K562 (cell line): ENCODE data around the gene ARHGEF4. TPM values are rescaled to one million over a fixed set of nuclear protein-coding genes. Genes with fewer than 3 reads are reported as not detected.

ENCODE experiments used
- ATAC-seq: fragments of 200-7000 bp; cut with Tn5 transposase; 3 replicates; pipeline ENCODE4 v1.9.1; 2020; ENCODE audit warnings: moderate library complexity
- BruUV-seq: library from RNA; stranded (reverse); fragments of 400-500 nt; replicated peaks from 2 replicates; lab custom pipeline; 2021; lab: Mats Ljungman, UMichigan
- CTCF ChIA-PET: fragments of 300-600 bp; formaldehyde crosslinking; extraction: SDS; loops from one replicate; lab custom pipeline; 2021; ENCODE audit warnings: low intra/inter-chr PET ratio; lab: Yijun Ruan, JAX
- POLR2A ChIA-PET: fragments of 300-600, 350-650 bp; sonication (Branson Sonifier 250); formaldehyde crosslinking; extraction: SDS; loops from one replicate; lab custom pipeline; 2021; ENCODE audit warnings: antibody characterized with exemption, inconsistent platforms; lab: Yijun Ruan, JAX
- DNase-seq, 4 experiments: peaks; one replicate each; pipeline versions ENCODE4 v3.0.0 to v3.0.0-alpha.2; 2011 to 2018; ENCODE audit warnings: low spot score in 3 of 4, mixed read lengths in 3 of 4; ENCODE audit errors: extremely low read depth in 1 of 4
- FAIRE-seq: peaks from 2 replicates; lab custom pipeline; 2011; peaks lifted over from hg19 to GRCh38; lab: Jason Lieb, UNC
- H2AFZ ChIP-seq: 2 replicates; pipeline ENCODE4 v1.6.0; 2011; ENCODE audit warnings: low read depth, low read length, control low read depth, inconsistent platforms
- H3K27ac ChIP-seq: fragments of 200-600 bp; 3 replicates; pipeline ENCODE4 v1.8.0; 2011; ENCODE audit warnings: low read depth, mild to moderate bottlenecking, control low read depth, inconsistent platforms, low read length, moderate library complexity, mixed read lengths; ENCODE audit errors: extremely low read depth
- H3K27me3 ChIP-seq, 2 experiments: fragments of 300-600 bp in 1 of 2; 2 replicates in 1 of 2; 3 replicates in 1 of 2; pipeline versions ENCODE4 v1.6.0 to v1.8.0; 2011; ENCODE audit warnings: inconsistent platforms in 2 of 2, low read length in 2 of 2, mild to moderate bottlenecking in 1 of 2, mixed read lengths in 1 of 2, moderate library complexity in 1 of 2; ENCODE audit not compliant: control insufficient read depth in 2 of 2, insufficient read depth in 2 of 2
- H3K36me3 ChIP-seq: fragments of 300-600 bp; 3 replicates; pipeline ENCODE4 v1.8.0; 2011; ENCODE audit warnings: mild to moderate bottlenecking, low read length, inconsistent platforms; ENCODE audit not compliant: control insufficient read depth, insufficient read depth
- H3K4me1 ChIP-seq, 2 experiments: fragments of 200-600 bp in 1 of 2; replicated peaks in 1 of 2; 2 replicates in 1 of 2; 3 replicates in 1 of 2; pipeline versions ENCODE4 v1.5.1 to v1.8.0; 2011; ENCODE audit warnings: inconsistent platforms in 2 of 2, low read length in 2 of 2, mild to moderate bottlenecking in 1 of 2, mixed read lengths in 1 of 2, moderate library complexity in 1 of 2; ENCODE audit not compliant: control insufficient read depth in 2 of 2, insufficient read depth in 2 of 2
- H3K4me2 ChIP-seq: 2 replicates; pipeline ENCODE4 v1.6.1; 2011; ENCODE audit warnings: low read length, control low read depth, inconsistent platforms, mixed read lengths; ENCODE audit not compliant: insufficient read depth
- H3K4me3 ChIP-seq: fragments of 200-600 bp; sonication (generic), shearing (Covaris generic); 2 replicates; pipeline ENCODE4 v1.5.1; 2016; ENCODE audit warnings: control low read depth, inconsistent platforms
- H3K79me2 ChIP-seq: fragments of 200-600 bp; 3 replicates; pipeline ENCODE4 v1.8.0; 2011; ENCODE audit warnings: low read length, inconsistent platforms; ENCODE audit not compliant: control insufficient read depth, insufficient read depth
- H3K9ac ChIP-seq, 2 experiments: 2 replicates each; pipeline versions ENCODE4 v1.6.0 to v1.6.1; 2011; ENCODE audit warnings: low read depth in 2 of 2, low read length in 2 of 2, control low read depth in 1 of 2, inconsistent platforms in 1 of 2, mild to moderate bottlenecking in 1 of 2, mixed read lengths in 1 of 2; ENCODE audit not compliant: insufficient read depth in 1 of 2
- H3K9me1 ChIP-seq: one replicate; pipeline ENCODE4 v1.6.0; 2011; ENCODE audit warnings: inconsistent platforms, mild to moderate bottlenecking, low read length, moderate library complexity; ENCODE audit not compliant: control insufficient read depth, insufficient read depth
- H3K9me3 ChIP-seq: replicated peaks from 2 replicates; pipeline ENCODE4 v1.5.1; 2011; ENCODE audit warnings: low read depth, low read length, inconsistent platforms; ENCODE audit not compliant: control insufficient read depth, insufficient read depth
- H4K20me1 ChIP-seq: replicated peaks from 2 replicates; pipeline ENCODE4 v1.6.1; 2011; ENCODE audit warnings: low read length, inconsistent platforms, mixed read lengths; ENCODE audit not compliant: control insufficient read depth, insufficient read depth
- E4F1 ChIP-seq: fragments of 250-450 bp; sonication (Bioruptor Pico); IDR thresholded peaks from 2 replicates; pipeline ENCODE4 v1.5.0; 2021; ENCODE audit warnings: mild to moderate bottlenecking, borderline replicate concordance
- ELF2 ChIP-seq: fragments of 250-450 bp; sonication (Bioruptor Pico); IDR thresholded peaks from 2 replicates; pipeline ENCODE4 v1.5.0; 2021; ENCODE audit warnings: mild to moderate bottlenecking
- KLF1 ChIP-seq: fragments of 450-650 bp; IDR thresholded peaks from 2 replicates; pipeline ENCODE4 v1.6.1; 2016; ENCODE audit warnings: missing genetic modification characterization, missing compliant biosample characterization
- MAZ ChIP-seq, 2 experiments: fragments of 450-650 bp in 1 of 2; sonication (generic) in 1 of 2; formaldehyde crosslinking; IDR thresholded peaks in 1 of 2; conservative IDR thresholded peaks in 1 of 2; 2 replicates each; pipeline versions ENCODE4 v1.4.0 to v1.5.0; 2020; ENCODE audit warnings: mild to moderate bottlenecking in 1 of 2, missing genetic modification reagents in 1 of 2
- ZC3H4 ChIP-seq: sonication (generic); formaldehyde crosslinking; IDR thresholded peaks from 2 replicates; pipeline ENCODE4 v1.9.0; 2021; ENCODE audit warnings: missing genetic modification reagents, borderline replicate concordance
- ZNF512 ChIP-seq: IDR thresholded peaks from 2 replicates; pipeline ENCODE4 v1.6.1; 2016; ENCODE audit warnings: missing genetic modification characterization, missing compliant biosample characterization
- WGBS: fragments of 100-300 bp; shearing (Covaris generic); methylation state at CpG from one replicate; pipeline ENCODE4 v1.1.6; 2016; ENCODE audit warnings: low coverage, mixed read lengths; ENCODE audit not compliant: insufficient coverage; ENCODE audit errors: missing lambda C conversion rate; 5-methylcytosine and 5-hydroxymethylcytosine counted together
- in situ Hi-C: fragments of 300-500 bp; cut with MboI; formaldehyde crosslinking; loops from 4 replicates; pipeline ENCODE4 v1.15.0; 2018; ENCODE audit warnings: inconsistent platforms, mixed read lengths
- intact Hi-C: fragments of 100-400 bp; cut with micrococcal nuclease; formaldehyde crosslinking; loops from 2 replicates; pipeline ENCODE4 v1.14.2; 2022
- polyA plus RNA-seq, 8 experiments: library from polyadenylated mRNA; depleted of rRNA in 4 of 8; stranded (reverse) in 5 of 8; unstranded in 3 of 8; fragments of >200 nt; fragmentation: Nextera tagmentation in 2 of 8; fragmentation: Illumina TruSeq in 1 of 8; extraction: Ambion mirVana in 2 of 8; extraction: Trizol in 1 of 8; gene quantifications; 2 replicates each; pipeline versions ENCODE4 v1.2.1 to v1.2.3, GENCODE V29; 2011 to 2014; ENCODE audit warnings: inconsistent platforms in 1 of 8, missing spikeins in 1 of 8
- total RNA-seq, 7 experiments: library from RNA; depleted of rRNA in 6 of 7; stranded (reverse); fragments of >200 nt in 6 of 7; fragmentation: Illumina TruSeq in 2 of 7; extraction: Trizol in 2 of 7; gene quantifications; 2 replicates each; pipeline versions ENCODE4 v1.2.1 to v1.2.3, GENCODE V29; 2011 to 2021; ENCODE audit warnings: low replicate concordance in 1 of 7

ARHGEF4 gene
- total and polyA plus RNA-seq, 9 of the 15 experiments (the other 6 are each of a cell fraction or from before 2014, with no cell fraction given): not detected

- no peak for TF ChIP-seq ZNF512 (tag)
Measured at GRCh38 chr2:130911996-130912395, 75.3 kb downstream of the ARHGEF4 start (continued).

- Histone ChIP-seq H3K9me3 (no peaks in the 10 kb centered on the region), H3K4me2 (no peak overlapping the region), H4K20me1 (0 out of 2 replicates have a peak, but pooled peaks cover 8% of the 10 kb centered on the region), H3K27me3 (peaks cover 30 to 62% of the 10 kb centered on the region in 2 experiments; a peak in 4 of 5 replicates), H3K4me3 (no peak overlapping the region), H3K4me1 (0 out of 5 replicates have a peak, but pooled peaks cover 0 to 3% of the 10 kb centered on the region in 2 experiments), H3K27ac (no peak overlapping the region), H3K9ac (no peak overlapping the region), H3K36me3 (no peaks in the 10 kb centered on the region), H3K79me2 (no peaks in the 10 kb centered on the region), H2AFZ (no peak overlapping the region), H3K9me1 (peaks cover 2% of the 10 kb centered on the region)
- in situ Hi-C loops (no loop called here), intact Hi-C loops (no loop called here)
- no peak for TF ChIP-seq ZC3H4 (CRISPR knock-in tag)
- TF ChIP-seq MAZ (CRISPR knock-in tag; conservative IDR thresholded peaks at IDR 0.05 in 1 of 2, IDR thresholded peaks at IDR 0.05 in 1 of 2): no peak
- TF ChIP-seq ELF2 (CRISPR knock-in tag): no peak
- no peak for TF ChIP-seq KLF1 (tag)
- TF ChIP-seq E4F1 (CRISPR knock-in tag): no peak
- no peak for DNase-seq
- CTCF ChIA-PET: no interaction called here
- no TSS peak for BruUV-seq
- ATAC-seq: no peak
- WGBS: 0% methylated on average over 4 of the region's 4 CpGs
- POLR2A ChIA-PET: no interaction called here
- FAIRE-seq: no peak
Measured at GRCh38 chr2:130912471-130912870, 75.8 kb downstream of the ARHGEF4 start.
